HG02610 (cell line): Measurements from ENCODE around the gene FGF2.
"Not testable (repeated sequence)": the region's sequence is repeated elsewhere in the genome, so short reads cannot be mapped to it uniquely, and the experiment has no call there.

Experiments used
- ATAC-seq: cut with Tn5 transposase; IDR thresholded peaks from one replicate; pipeline ENCODE4 v1.9.1; 2021; ENCODE audit warnings: mild to moderate bottlenecking, moderate library complexity; ENCODE audit not compliant: unreplicated experiment

The FGF2 gene

DNA sequence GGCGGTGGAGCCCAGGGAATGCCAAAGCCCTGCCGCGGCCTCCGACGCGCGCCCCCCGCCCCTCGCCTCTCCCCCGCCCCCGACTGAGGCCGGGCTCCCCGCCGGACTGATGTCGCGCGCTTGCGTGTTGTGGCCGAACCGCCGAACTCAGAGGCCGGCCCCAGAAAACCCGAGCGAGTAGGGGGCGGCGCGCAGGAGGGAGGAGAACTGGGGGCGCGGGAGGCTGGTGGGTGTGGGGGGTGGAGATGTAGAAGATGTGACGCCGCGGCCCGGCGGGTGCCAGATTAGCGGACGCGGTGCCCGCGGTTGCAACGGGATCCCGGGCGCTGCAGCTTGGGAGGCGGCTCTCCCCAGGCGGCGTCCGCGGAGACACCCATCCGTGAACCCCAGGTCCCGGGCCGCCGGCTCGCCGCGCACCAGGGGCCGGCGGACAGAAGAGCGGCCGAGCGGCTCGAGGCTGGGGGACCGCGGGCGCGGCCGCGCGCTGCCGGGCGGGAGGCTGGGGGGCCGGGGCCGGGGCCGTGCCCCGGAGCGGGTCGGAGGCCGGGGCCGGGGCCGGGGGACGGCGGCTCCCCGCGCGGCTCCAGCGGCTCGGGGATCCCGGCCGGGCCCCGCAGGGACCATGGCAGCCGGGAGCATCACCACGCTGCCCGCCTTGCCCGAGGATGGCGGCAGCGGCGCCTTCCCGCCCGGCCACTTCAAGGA lies at the start of gene FGF2:
TSS of gene FGF2 (plus strand) at position 279 of the 705 bp plus-strand sequence. CDS start at position 623, 344 bp downstream.
- ATAC-seq, result peak; percentile 9

DNA sequence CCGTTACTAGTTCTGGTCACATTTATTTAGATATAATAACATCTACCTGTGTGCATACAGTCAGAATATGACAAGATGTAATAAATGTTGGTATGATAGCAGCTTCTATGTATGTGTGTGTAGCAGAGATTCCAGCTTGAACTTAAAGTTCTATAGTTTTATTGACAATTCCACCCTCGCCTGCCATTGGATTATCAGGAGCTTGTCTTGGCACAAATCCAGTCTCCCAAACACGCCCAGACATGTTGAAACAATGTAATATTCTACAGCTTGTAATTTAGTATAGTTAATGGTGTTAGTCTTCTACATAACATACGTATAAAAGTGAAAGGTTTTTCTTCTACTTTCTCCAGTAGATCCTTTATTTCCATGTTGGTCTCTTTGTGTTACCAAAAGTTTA lies 49.7 kb upstream of the FGF2 start:
- no peak for ATAC-seq

DNA sequence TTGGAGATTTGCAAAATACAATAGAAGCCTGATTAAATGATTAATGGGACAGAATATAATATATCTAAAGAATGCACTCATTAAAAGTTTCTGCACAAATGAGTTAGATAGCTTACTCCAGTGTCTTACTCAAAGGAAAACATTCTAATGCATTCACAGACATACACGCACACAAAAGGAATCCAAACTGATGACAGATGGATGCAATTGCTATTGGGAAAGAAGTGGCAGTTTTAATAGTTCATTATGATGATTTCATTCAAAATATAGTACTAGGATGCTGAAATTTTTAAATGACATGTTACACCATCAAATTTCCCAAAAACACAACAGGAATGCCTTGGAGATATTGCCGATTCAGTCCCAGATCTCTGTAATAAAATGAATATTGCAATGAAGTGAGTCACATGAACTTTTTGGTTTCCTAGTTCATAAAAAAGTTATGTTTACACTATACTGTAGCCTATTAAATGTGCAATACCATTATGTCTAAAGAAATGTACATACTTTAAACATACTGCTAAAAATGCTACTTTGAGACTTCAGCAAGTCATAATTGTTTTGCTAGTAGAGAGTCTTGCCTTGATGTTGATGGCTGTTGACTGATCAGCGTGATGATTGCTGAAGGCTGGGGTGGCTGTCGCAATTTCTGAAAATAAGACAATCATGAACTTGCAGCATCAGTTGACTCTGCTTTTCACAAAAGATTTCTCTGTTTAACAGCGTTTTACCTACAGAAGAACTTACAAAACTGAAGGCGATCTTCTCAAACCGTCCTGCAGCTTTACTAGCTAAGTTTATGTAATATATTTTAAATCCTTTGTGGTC lies 48.6 kb upstream of the FGF2 start:
- no peak for ATAC-seq

DNA sequence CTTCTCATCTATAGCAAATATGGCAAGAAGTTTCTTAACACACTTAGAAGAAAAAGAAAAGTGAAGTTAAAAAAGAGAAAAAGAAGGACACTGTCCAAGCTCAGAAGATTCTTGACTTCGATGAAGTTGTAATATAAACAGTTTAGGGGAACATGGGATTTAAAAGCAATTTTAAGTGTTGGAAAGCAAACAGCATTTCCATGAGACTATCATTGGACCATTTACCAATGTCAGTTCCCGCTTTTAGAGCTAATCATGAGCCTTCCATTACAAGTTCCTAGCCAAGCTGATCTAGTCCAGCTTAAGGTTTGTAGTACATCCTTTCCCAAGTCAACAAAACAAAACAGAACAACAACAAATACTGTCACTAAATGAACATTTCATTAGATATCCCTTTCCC lies 45.1 kb upstream of the FGF2 start:
- no peak for ATAC-seq

DNA sequence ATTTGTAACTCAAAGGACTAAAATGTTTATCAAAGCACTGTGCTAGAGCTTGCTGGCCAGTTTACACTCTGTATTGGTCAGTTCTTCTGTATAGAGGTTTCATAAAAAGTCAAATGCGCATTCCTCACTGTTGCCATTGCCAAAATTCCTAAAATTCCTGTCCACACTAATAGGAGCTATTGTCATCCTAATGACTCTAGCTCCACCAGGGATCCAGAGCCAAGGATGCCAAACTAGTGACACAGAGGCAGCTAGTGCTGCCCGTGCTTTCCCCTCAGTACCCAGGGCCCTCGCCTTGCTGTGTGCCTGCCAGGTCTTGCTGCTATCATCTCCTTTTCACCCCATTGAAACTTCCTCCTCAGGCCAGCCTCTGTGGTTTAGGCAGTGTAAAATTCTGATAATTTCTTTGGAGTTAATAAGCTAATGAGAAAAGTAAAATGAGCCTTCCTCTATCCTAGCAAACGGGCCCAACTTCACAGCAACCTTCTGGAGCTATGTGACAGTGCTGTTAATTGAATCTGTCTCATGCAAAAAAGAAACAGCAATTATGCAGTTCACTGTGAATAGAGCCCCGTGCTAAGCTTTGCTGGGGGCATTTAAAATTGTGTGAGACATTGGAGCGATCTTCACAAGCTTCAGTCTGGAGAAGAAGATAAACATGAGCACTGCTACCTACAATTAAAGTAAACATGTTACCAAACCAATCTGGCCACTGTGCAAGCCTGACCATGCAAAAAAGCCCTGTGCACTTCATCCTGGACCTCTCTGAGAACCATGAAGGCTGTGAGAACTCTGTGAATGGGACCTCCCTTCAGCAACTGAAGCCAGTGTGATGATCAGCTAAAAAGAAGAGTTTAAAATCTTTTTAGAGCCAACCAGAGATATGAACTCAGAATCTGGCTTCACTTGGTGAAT lies 43.1 kb upstream of the FGF2 start:
- no peak for ATAC-seq

DNA sequence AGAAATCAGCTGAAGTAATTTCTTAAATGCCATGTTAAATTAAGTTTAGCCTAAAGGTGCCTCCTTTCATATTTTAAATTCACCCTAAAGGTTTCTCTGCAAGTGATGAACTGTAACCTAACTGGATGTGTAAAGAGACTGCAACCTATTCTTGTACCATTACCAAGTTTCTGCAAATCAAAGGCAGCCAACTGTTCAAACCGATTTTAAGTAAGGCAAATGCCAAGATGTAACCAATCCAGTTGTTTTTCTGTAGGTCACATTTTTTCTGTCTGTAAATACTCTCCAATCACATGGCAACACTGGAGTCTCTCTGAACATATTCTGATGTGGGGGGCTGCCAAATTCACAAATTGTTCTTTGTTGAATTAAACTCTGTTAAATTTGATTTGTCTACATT lies 42.4 kb upstream of the FGF2 start:
- no peak for ATAC-seq

DNA sequence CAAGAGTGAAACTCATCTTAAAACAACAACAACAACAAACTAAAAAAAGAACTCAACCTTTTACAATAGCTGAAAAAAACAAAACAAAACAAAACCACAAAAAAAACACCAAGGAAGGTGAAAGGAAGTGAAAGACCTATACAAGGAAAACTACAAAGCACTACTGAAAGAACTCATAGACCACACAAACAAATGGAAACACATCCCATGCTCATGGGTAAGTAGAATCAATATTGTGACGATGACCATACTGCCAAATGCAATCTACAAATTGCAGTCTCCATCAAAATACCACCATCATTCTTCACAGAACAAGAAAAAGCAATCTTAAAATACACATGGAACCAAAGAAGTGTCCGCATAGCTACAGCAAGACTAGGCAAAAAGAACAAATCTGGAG lies 41.5 kb upstream of the FGF2 start:
- ATAC-seq, result no peak

DNA sequence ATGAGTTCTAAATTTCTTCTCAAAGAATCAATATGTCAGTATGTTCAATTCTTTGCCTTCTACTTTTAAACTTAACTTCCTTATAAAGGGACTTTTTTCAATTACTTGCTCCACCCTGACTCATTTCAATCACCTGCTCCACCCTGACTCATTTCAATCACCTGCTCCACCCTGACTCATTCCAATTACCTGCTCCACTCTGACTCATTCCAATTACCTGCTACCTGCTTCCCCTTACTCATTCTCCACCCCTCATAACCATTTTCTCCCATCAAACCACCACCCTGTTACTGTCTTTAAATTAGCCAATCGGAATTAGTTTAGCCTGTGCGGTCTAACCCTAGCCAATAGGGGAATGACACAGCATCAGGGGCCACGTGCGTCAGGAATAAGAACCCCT lies 40.3 kb upstream of the FGF2 start:
- ATAC-seq, result peak; percentile 63

DNA sequence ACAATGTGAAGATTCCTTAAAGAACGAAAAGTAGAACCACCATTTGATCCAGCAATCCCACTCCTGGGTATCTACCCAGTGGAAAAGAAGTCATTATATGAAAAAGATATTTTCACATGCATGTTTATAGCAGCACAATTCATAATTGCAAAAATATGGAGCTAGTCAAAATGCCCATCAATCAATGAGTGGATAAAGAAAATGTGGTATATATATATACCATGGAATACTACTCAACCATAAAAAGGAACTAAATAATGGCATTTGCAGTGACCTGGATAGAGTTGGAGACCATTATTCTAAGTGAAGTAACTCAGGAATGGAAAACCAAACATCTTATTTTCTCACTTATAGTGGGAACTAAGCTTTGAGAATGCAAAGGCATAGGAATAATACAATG lies 39.7 kb upstream of the FGF2 start:
- not testable (repeated sequence) for ATAC-seq

DNA sequence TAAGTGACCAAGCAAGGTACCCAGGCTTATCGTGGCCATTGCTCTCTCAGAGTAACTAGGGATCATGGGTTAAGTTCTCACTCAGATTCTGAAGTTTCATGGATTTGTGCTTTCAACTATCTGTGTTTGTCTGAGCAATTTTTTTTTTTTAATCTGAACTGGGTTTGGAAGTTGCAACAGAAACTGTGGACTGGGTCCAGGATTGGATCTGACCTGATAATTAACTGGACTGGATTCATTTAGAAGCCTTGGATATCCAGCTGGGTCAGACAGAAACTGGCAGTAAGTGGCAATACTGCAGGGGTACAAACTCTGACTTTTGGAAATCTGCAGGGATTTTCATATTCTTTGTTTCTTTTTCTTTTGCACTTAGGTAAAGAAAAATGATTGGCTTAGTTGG lies 38.7 kb upstream of the FGF2 start:
- ATAC-seq, result no peak

DNA sequence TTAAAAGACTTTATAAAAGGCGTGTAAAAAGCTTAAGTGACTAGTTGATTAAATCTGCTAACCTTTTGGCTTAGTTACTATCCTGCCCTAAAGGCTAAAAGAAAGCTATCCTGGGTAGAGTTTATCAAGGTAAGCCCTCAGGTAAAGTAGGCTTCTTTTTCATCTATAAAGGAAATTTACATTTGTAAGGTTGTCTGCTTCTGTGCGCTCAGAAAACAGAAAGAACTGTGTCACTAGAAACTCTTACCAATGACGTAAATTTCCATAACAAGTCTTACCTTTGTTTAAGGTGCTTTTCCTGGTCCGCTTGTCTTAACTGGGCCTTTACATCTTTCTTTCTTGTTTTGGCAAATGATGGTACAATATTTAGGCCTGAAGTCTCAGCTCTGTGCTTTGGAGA lies 37.7 kb upstream of the FGF2 start:
- ATAC-seq, result no peak

DNA sequence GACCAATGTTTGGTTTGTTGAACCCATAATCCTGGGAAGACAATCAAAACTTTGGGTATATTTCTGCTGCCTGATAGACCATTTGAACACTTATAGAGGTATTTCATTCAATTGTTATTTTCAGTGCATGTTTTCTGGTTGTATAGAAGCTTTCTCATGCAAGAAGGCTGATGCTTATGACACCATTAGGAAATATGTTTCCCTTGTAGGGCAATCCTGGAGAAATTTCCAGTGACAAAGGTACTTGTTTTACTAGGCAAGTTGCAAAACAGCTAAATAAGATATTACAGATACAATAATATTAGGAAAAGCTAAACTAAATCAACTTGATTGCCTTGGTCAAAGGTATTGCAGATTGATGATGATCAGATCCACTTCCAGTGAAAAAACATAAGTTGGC lies 32.8 kb upstream of the FGF2 start:
- ATAC-seq, result no peak

DNA sequence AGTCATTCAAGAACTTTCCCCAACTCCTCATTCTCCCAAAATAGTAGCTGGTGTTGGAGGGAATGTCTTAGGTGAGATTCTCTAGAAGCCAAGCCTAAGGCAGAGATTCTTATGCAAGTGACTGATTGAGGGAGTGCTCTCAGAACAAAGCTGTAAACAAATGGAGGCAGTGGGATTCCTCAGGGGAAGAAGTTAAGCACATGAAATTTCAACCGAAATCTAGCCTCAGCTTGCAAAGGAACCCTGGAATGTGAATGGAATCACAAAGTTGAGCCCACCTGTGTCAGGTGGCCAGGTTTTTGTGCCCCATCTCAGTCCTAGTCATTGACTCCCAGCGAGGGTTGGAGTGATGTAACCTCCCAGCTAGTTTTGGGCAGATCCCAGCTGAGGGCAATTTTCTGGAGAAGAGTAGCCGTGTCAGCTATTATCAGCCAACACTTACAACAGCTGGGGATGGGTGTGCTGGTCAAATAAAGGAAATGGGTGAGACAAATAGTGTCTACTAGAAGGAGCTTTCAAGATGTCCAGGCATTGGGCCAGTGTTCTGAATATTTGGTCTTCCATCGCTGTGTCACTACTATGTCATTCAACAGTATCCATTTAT lies 29.7 kb upstream of the FGF2 start:
- ATAC-seq, result no peak

DNA sequence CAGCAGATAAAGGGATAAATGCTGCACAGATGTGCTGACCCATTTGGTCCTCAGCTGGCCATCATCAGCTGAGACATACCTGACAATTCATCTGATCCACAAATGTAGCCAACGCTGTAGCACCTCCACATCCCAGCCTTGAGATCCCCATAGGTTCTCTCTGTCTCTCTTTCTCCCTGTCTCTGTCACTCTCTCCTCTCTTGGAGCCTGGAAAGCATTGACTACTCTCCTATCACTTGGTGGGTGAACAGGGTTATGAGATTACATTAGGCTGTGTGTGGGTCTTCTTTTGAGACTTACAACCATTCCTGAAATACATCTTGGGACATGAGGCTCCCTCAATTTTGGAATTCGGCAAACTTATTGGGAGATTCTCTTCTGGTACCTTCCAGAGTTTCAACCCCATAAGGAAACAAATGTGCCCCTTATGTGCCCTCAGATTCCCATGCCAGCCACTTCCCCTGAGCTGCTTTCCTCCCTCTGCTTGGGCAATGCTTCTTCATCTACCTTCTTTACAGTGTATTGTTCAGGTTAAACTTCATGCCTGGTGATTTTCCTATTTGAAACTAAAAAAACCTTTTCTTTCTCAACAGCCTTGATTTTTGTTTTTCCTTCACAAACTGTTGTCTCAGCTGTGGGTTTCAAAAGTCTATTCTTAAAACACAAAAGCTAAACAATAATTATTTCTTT lies 29.1 kb upstream of the FGF2 start:
- no peak for ATAC-seq

DNA sequence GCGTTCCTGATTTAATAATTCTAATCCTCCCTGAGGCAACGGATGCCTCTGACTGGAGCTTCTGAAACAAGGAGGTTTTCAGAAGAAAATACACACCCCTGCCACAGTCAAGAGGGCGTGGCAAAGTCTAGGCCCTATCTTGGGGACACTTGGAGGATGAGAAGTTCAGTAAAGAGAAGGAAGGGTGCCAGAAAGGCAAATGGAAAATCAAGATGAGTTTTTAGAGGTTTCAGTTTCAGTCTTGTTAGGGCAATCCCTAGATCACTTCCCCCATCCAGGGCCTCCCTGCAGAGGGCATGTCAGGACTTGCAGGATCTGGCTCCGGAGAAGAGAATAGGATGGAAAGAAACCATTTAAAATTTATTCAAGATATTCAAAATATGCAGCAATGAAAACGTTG lies 28.5 kb upstream of the FGF2 start:
- ATAC-seq, result peak; percentile 88

DNA sequence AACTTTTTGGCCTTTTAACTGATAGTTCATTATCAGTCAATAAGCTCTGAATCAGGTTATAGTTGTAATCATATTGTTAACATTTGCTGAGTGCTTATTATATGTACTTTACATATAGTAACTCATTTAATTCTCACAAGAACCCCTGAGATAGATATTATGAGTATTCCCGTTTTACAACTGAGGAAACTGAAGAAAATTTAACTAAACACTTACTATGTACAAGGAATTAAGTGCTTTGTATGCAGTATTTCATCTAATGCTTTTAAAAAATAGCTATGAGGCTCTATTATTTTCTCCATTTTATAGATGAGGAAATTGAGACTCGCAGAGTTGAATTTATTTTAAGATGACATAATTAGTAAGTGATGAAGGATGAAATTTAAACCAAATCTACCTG lies 27.7 kb upstream of the FGF2 start:
- ATAC-seq, result no peak

DNA sequence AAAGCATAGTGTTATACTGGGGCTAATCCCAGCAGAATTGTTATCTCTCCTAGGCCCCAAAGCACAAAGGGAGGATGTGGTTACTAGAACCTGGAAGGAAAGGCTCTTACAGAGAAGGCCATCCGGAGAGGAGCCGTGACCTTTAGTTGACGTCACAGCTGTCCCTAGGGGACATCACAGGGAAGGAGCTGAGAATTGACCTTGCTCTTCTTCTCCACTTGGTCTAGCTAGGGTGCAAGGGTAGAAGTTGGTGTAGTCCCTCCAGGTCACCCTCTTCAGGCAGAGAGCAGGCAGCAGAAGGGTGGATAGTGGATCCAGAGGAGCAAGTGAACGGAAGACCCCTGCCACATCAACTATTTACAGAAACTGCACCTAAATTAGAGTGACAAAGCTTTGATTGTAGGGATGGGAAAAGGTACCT lies 22.8 kb upstream of the FGF2 start:
- no peak for ATAC-seq

DNA sequence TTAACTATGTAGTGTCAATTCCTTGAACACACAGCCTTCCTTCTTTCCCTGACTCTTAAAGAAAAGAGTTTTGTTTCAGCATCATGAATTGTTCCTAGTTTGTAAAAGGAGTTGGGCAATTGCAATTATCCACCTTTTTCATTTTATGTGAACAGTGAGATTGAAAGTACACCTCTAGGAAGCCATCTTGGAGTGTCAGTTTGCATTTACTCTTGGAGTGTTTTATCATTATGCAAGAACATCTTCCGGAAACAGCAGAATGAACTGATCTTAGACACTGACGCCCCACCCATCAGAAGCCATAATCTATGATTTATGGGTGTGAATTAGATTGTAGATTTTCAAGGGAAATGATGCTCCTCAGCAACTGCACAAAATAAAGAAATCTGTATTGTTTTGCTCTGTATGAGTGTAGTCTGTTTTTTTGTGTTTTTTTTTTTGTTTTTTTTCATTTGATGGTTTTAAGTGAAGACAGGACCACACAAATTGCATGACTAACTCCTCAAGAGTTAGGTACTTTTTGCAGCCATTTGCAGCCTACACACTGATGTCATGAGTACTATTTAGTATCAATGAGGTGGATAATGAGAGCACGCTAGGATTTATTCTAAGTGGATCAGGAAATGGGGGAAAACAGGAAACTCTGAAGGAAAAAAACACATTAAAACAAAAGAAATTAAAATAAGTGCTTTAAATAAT lies 19.5 kb upstream of the FGF2 start:
- no peak for ATAC-seq

DNA sequence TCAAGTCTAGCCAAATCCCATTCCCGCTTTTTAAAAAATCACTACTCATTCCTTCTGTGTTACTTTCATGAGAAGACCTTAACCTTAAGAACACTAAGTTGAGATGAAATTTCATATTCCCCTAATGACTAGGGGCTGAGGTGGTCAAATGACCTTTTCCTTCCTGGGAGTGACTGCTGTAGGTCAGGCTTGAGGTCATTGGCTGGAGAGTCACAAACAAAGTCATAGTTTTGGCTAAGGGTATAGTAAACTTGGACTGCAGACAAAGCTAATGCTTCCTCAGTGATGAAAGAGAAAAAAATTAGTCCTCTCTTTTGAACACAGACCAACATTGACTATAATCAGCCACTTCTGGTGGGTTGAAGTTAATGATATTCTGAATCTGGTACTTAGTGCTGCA lies 16.0 kb upstream of the FGF2 start:
- ATAC-seq, result no peak

DNA sequence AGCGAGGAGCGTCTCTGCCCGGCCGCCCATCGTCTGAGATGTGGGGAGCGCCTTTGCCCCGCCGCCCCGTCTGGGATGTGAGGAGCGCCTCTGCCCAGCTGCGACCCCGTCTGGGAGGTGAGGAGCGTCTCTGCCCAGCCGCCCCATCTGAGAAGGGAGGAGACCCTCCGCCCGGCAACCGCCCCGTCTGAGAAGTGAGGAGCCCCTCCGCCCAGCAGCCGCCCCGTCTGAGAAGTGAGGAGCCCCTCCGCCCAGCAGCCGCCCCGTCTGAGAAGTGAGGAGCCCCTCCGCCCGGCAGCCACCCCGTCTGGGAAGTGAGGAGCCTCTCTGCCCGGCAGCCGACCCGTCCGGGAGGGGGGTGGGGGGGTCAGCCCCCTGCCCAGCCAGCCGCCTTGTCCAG lies 14.8 kb upstream of the FGF2 start:
- ATAC-seq, result not testable (repeated sequence)
